ENCODE results near the gene STAP2. TPM values are rescaled to one million over a fixed set of nuclear protein-coding genes. Genes with fewer than 3 reads are reported as not detected.
A peak's percentile ranks its signal among the peaks of the same experiment; 100 is the strongest.

STAP2 gene, protein sequence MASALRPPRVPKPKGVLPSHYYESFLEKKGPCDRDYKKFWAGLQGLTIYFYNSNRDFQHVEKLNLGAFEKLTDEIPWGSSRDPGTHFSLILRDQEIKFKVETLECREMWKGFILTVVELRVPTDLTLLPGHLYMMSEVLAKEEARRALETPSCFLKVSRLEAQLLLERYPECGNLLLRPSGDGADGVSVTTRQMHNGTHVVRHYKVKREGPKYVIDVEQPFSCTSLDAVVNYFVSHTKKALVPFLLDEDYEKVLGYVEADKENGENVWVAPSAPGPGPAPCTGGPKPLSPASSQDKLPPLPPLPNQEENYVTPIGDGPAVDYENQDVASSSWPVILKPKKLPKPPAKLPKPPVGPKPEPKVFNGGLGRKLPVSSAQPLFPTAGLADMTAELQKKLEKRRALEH
- 35.6 and 41.0 TPM in 2 replicates for total RNA-seq
- long read RNA-seq, transcript STAP2-201 (13 exons, 1,426 nt), result major isoform, 46 of 70 reads
- long read RNA-seq, transcript STAP2-206 (13 exons, 1,508 nt), result minor isoform, 15 of 70 reads
- long read RNA-seq, partial matches to known transcripts, result 0 of 70 reads
- long read RNA-seq, other reads (novel, unspliced or antisense), result 9 of 70 reads

DNA sequence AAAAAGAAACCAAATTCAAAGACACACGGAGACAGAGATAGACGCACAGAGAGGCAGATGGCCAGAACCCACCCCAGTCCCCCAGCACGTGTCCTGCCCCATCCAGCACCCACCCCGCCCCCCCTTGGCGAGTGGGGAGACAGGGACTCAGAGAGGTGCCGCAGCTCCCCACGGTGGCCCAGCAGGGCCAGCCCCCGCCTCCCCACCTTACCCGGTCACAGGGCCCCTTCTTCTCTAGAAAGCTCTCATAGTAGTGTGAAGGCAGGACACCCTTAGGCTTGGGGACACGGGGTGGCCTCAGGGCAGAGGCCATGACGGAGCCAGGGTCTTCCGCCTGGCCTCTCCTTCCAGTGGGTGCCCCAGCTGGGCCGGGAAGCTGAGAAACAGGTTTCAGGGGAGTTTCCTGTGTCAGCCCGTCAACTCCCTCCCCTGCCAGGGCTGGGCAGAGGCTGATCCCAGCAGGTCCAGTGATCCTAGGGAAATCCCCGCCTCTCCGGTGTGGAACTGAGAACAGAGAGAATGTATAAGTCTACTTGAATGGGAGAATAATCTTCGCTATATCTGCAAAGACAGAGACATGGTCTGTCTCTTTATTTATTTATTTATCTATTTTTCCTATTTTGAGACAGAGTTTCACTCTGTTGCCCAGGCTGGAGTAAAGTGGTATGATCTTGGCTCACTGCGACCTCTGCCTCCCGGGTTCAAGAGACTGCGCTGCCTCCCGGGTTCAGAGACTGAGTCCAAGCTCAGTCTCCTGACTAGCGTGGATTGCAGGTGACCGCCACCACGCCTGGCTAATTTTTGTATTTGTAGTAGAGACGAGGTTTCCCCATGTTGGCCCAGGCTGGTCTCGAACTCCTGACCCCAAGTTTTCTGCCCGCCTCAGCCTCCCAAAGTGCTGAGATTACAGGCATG, at the start of gene STAP2:
Gene STAP2 (minus strand): TSS at position 387 of the 915 bp plus-strand sequence. CDS start 74 bp downstream, at position 313.
- no peaks in the 10 kb centered on the region for H3K27me3 Mint-ChIP-seq
- no peaks in the 10 kb centered on the region for H3K9me3 Mint-ChIP-seq (ENCODE audit: low read depth)
- H3K4me3 Mint-ChIP-seq (ENCODE audit: low read depth), result peak within 1 kb of the TSS; percentile 89
- H3K36me3 Mint-ChIP-seq (ENCODE audit: insufficient read depth), result peaks cover 1% of the 10 kb centered on the region
- peak within 1 kb of the TSS; percentile 96 for H3K27ac Mint-ChIP-seq
- no peak for DNase-seq (ENCODE audit: low spot score, unreplicated experiment)
- H3K4me1 Mint-ChIP-seq (ENCODE audit: low read depth), result peaks cover 16% of the 10 kb centered on the region
- TF ChIP-seq, protein P1, sequence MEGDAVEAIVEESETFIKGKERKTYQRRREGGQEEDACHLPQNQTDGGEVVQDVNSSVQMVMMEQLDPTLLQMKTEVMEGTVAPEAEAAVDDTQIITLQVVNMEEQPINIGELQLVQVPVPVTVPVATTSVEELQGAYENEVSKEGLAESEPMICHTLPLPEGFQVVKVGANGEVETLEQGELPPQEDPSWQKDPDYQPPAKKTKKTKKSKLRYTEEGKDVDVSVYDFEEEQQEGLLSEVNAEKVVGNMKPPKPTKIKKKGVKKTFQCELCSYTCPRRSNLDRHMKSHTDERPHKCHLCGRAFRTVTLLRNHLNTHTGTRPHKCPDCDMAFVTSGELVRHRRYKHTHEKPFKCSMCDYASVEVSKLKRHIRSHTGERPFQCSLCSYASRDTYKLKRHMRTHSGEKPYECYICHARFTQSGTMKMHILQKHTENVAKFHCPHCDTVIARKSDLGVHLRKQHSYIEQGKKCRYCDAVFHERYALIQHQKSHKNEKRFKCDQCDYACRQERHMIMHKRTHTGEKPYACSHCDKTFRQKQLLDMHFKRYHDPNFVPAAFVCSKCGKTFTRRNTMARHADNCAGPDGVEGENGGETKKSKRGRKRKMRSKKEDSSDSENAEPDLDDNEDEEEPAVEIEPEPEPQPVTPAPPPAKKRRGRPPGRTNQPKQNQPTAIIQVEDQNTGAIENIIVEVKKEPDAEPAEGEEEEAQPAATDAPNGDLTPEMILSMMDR (IDR thresholded peaks at IDR 0.05; ENCODE audit: unreplicated experiment), result no peak

DNA sequence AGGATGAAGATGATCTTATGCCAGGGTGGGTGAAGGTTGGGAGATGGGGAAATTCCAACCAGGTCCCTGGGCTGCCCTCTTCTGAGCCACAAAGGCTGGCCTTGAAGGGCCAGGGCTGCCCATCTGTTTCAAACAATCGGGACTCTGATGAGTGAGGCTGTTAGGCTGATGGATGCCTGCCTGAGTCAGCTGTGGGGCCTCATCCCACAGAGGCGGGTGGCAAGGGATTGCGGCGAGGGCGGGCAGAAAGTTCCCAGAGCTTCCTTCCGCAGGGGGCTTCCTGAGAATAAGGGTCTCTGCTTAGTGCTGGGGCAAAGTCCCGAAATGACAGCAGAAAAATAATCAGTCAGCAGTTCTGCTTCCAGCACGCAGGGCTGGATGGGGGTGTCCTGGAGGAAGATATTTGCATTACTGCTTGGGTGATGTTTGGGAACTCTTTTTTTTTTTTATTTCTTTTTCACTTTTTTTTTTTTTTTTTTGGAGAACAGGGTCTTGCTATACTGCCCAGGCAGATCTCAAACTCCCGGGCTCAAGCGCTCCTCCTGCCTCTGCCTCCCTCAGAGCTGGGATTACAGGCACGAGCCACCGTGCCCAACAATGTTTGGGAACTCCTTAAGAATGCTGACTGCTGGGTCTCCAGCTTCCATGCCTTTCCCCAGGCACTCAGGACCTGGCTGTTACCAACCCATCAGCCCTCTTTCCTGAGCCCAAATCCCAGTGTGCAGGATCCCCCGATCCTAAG, 47.6 kb upstream of the STAP2 start:
- no peaks in the 10 kb centered on the region for H3K9me3 Mint-ChIP-seq (ENCODE audit: low read depth)
- no peaks in the 10 kb centered on the region for H3K27me3 Mint-ChIP-seq
- no peak overlapping the region for H3K4me3 Mint-ChIP-seq (ENCODE audit: low read depth)
- peaks cover 16% of the 10 kb centered on the region for H3K4me1 Mint-ChIP-seq (ENCODE audit: low read depth)
- DNase-seq (ENCODE audit: low spot score, unreplicated experiment), result no peak
- TF ChIP-seq, protein P1 (IDR thresholded peaks at IDR 0.05; ENCODE audit: unreplicated experiment), result no peak
- no peaks in the 10 kb centered on the region for H3K36me3 Mint-ChIP-seq (ENCODE audit: insufficient read depth)
- H3K27ac Mint-ChIP-seq, result no peak overlapping the region

DNA sequence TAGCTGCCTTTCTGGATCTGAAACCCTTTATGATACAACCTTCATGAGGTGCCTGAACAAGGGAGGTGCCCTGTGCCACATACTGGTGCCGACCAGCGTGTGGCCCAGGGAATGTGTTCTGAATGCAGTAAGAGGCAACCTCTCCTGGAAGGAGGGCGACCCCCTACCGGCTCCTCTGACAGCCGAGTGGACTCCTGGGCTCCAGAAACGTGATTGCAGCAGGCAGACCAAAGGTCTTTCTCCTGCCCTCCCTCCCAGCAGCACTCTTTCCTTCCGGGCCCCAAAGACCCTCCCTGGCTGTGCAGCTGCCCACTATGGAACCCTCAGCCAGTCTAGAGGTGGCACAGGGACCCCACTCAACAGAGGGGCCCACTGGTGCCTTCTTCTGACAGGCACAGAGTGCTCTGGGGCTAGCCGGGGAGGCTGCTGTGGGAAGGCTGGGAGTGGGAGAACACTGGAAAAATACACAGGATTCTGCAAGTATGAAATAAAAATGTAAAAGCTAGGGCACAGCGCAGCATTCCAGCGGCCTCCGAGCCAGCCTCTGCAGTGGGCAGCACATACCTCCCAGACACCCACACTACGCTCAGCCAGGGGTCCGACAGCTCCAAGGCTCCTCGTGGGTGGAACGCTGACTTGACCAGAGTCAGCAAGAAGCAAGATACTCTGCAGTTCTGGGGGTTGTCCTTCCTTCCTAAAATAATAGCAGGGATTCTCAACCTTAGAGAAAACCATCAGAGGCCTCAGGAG, 46.8 kb upstream of the STAP2 start:
- TF ChIP-seq, protein P1 (IDR thresholded peaks at IDR 0.05; ENCODE audit: unreplicated experiment), result no peak

DNA sequence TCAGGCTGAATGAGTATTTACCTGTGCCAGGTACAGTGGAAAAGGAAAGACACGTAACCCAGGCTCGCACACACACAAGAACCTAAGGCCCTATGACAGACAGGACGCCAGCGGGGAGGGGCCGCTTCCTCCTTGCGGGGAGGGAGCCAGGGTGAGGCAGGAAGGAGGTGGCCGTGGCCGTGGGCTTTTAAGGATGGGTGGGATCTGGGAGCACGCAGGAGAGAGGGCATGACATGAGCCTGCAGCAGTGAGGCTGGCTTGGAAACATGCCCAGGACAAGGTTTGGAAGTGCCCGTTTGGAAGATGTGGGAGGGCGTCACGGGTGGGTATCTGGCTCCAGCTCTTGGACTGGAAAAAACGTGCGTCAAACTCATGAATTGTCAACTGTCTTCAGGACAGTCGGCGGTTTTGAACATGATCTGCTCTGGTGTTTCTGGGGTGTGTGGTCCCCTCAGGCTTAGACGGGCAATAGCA, 41.7 kb upstream of the STAP2 start:
- TF ChIP-seq, protein P1 (IDR thresholded peaks at IDR 0.05; ENCODE audit: unreplicated experiment), result no peak
- Mint-ChIP-seq H3K36me3 (ENCODE audit: insufficient read depth) (peaks cover 2% of the 10 kb centered on the region), H3K4me1 (ENCODE audit: low read depth) (peaks cover 16% of the 10 kb centered on the region), H3K9me3 (ENCODE audit: low read depth) (no peaks in the 10 kb centered on the region), H3K4me3 (ENCODE audit: low read depth) (no peak overlapping the region), H3K27ac (peak overlapping the region; percentile 24), H3K27me3 (no peaks in the 10 kb centered on the region)
- no peak for DNase-seq (ENCODE audit: low spot score, unreplicated experiment)

More for the DNA sequence above, 46.8 kb upstream of the STAP2 start:
- Mint-ChIP-seq H3K4me1 (ENCODE audit: low read depth) (peaks cover 8% of the 10 kb centered on the region), H3K9me3 (ENCODE audit: low read depth) (no peaks in the 10 kb centered on the region), H3K27ac (no peak overlapping the region), H3K27me3 (no peaks in the 10 kb centered on the region), H3K36me3 (ENCODE audit: insufficient read depth) (no peaks in the 10 kb centered on the region), H3K4me3 (ENCODE audit: low read depth) (no peak overlapping the region)
- DNase-seq (ENCODE audit: low spot score, unreplicated experiment), result no peak
